ENCODE results near the gene F2RL3. TPM values are rescaled to one million over a fixed set of nuclear protein-coding genes. Genes with fewer than 3 reads are reported as not detected.
A peak's percentile ranks its signal among the peaks of the same experiment; 100 is the strongest.

F2RL3 gene
- total and polyA plus RNA-seq, 9 of the 15 experiments (the other 6 are each of a cell fraction or from before 2014, with no cell fraction given), result 1.4 to 27.6 (median 11.9) TPM

DNA sequence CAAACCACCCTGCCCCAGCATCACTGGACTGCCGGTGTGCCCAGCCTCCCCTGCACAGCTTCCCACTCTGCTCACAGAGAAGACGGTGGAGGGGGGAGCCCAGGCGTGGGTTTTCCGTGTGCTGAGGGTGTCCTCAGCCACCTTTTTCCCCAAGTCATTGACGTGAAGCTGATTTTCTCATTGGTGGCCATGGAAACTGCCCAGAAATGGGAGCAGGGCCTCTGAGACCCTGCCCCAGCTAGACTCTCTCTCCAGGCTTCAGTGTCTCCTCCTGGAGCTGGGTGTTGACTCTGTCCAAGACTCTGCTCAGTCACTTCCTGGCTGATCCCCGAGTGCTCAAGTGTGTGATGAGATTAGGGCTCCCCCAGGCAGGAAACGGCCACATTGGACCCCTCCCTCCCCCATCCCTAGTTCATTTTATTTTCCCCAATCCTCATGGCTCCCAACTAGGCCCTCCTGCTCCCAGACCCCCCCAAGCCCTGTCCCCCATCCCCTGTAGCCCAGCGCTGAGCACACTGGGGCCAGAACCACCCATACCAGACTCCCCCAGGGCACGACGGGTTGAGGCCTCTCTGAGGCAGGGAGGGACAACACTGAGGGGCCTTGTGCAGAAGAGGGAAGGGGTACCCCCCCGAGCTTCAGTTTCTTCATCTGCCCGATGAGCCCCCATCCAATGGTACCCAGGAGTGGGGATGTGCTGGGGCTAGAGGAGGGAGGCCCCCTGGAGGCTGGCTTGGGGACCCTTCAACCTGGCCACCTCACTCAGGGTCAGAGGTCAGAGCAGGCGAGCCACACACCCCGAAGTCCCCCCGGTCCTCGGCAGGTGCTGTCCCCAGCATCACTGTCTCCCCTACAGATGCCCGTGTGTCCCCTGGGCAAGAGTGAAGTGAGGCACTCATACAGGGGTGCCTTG, 1.2 kb upstream of the F2RL3 start (continued):
- TF ChIP-seq, protein P1, sequence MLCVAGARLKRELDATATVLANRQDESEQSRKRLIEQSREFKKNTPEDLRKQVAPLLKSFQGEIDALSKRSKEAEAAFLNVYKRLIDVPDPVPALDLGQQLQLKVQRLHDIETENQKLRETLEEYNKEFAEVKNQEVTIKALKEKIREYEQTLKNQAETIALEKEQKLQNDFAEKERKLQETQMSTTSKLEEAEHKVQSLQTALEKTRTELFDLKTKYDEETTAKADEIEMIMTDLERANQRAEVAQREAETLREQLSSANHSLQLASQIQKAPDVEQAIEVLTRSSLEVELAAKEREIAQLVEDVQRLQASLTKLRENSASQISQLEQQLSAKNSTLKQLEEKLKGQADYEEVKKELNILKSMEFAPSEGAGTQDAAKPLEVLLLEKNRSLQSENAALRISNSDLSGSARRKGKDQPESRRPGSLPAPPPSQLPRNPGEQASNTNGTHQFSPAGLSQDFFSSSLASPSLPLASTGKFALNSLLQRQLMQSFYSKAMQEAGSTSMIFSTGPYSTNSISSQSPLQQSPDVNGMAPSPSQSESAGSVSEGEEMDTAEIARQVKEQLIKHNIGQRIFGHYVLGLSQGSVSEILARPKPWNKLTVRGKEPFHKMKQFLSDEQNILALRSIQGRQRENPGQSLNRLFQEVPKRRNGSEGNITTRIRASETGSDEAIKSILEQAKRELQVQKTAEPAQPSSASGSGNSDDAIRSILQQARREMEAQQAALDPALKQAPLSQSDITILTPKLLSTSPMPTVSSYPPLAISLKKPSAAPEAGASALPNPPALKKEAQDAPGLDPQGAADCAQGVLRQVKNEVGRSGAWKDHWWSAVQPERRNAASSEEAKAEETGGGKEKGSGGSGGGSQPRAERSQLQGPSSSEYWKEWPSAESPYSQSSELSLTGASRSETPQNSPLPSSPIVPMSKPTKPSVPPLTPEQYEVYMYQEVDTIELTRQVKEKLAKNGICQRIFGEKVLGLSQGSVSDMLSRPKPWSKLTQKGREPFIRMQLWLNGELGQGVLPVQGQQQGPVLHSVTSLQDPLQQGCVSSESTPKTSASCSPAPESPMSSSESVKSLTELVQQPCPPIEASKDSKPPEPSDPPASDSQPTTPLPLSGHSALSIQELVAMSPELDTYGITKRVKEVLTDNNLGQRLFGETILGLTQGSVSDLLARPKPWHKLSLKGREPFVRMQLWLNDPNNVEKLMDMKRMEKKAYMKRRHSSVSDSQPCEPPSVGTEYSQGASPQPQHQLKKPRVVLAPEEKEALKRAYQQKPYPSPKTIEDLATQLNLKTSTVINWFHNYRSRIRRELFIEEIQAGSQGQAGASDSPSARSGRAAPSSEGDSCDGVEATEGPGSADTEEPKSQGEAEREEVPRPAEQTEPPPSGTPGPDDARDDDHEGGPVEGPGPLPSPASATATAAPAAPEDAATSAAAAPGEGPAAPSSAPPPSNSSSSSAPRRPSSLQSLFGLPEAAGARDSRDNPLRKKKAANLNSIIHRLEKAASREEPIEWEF (CRISPR knock-in tag; IDR thresholded peaks at IDR 0.05), result no peak
- TF ChIP-seq TAF1 (IDR thresholded peaks at IDR 0.05; ENCODE audit: control insufficient read depth, extremely low read depth, insufficient read depth, low read length, severe bottlenecking) (peak; percentile 76), NCOA2 (IDR thresholded peaks at IDR 0.05; ENCODE audit: partially characterized antibody in 2 of 2) (no peak), HNRNPH1 (optimal IDR thresholded peaks at IDR 0.05; ENCODE audit: low read depth, low read length) (no peak), SRF (CRISPR knock-in tag; IDR thresholded peaks at IDR 0.05) (no peak), MEF2D (tag; conservative IDR thresholded peaks at IDR 0.05; ENCODE audit: low read depth) (no peak), RFX7 (CRISPR knock-in tag; IDR thresholded peaks at IDR 0.05) (no peak), HCFC1 (IDR thresholded peaks at IDR 0.05; ENCODE audit: low read depth, low read length) (no peak), ZNF124 (CRISPR knock-in tag; IDR thresholded peaks at IDR 0.05) (no peak), MYC (IDR thresholded peaks at IDR 0.05; ENCODE audit: low read depth, low read length) (no peak), MYC (CRISPR knock-in tag; IDR thresholded peaks at IDR 0.05; ENCODE audit: borderline replicate concordance, low read depth) (0 out of 2 replicates have a peak, but pooled peaks have one; percentile 21), SREBF2 (CRISPR knock-in tag; IDR thresholded peaks at IDR 0.05) (no peak), HSF4 (CRISPR knock-in tag; IDR thresholded peaks at IDR 0.05; ENCODE audit: borderline replicate concordance) (no peak), ETV5 (CRISPR knock-in tag; IDR thresholded peaks at IDR 0.05; ENCODE audit: low read depth) (peak; percentile 80)
- TF ChIP-seq, protein P2, sequence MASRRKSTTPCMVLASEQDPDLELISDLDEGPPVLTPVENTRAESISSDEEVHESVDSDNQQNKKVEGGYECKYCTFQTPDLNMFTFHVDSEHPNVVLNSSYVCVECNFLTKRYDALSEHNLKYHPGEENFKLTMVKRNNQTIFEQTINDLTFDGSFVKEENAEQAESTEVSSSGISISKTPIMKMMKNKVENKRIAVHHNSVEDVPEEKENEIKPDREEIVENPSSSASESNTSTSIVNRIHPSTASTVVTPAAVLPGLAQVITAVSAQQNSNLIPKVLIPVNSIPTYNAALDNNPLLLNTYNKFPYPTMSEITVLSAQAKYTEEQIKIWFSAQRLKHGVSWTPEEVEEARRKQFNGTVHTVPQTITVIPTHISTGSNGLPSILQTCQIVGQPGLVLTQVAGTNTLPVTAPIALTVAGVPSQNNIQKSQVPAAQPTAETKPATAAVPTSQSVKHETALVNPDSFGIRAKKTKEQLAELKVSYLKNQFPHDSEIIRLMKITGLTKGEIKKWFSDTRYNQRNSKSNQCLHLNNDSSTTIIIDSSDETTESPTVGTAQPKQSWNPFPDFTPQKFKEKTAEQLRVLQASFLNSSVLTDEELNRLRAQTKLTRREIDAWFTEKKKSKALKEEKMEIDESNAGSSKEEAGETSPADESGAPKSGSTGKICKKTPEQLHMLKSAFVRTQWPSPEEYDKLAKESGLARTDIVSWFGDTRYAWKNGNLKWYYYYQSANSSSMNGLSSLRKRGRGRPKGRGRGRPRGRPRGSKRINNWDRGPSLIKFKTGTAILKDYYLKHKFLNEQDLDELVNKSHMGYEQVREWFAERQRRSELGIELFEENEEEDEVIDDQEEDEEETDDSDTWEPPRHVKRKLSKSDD (conservative IDR thresholded peaks at IDR 0.05; ENCODE audit: low read length), result no peak
- TF ChIP-seq, protein P3, sequence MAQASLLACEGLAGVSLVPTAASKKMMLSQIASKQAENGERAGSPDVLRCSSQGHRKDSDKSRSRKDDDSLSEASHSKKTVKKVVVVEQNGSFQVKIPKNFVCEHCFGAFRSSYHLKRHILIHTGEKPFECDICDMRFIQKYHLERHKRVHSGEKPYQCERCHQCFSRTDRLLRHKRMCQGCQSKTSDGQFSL (CRISPR knock-in tag; IDR thresholded peaks at IDR 0.05), result peak; percentile 51; the same call in 1 of the 2 replicates
- TF ChIP-seq, protein P3 (tag; IDR thresholded peaks at IDR 0.05), result peak in 1 of 2 experiments; percentile 35; a peak in 1 of 4 replicates
